D721Med (cell line): ENCODE data around the gene NLE1.
"Not testable (repeated sequence)": the region's sequence is repeated elsewhere in the genome, so short reads cannot be mapped to it uniquely, and the experiment has no call there.

Experiments
- DNase-seq: peaks from one replicate; pipeline ENCODE4 v3.0.0; 2011; ENCODE audit warnings: low spot score; ENCODE audit not compliant: insufficient read length
- FAIRE-seq: peaks from 2 replicates; lab custom pipeline; 2011; peaks lifted over from hg19 to GRCh38; lab: Jason Lieb, UNC
- CTCF ChIP-seq: IDR thresholded peaks from 2 replicates; pipeline ENCODE4 v1.5.1; 2012; ENCODE audit warnings: mild to moderate bottlenecking, control low read depth; ENCODE audit not compliant: insufficient read depth; ENCODE audit errors: missing control alignments

NLE1 gene

GRCh38 chr17:35161281-35161761, 19.2 kb upstream of the NLE1 start:
- DNase-seq: no peak
- FAIRE-seq: no peak
- TF ChIP-seq CTCF: no peak

GRCh38 chr17:35160354-35161201, 18.5 kb upstream of the NLE1 start:
- FAIRE-seq (no peak), DNase-seq (no peak)
- no peak for TF ChIP-seq CTCF

GRCh38 chr17:35159940-35160339, 17.8 kb upstream of the NLE1 start:
- FAIRE-seq (no peak), DNase-seq (no peak)
- TF ChIP-seq CTCF: no peak

GRCh38 chr17:35155246-35155645, 13.1 kb upstream of the NLE1 start:
- DNase-seq (no peak), FAIRE-seq (no peak)
- no peak for TF ChIP-seq CTCF

- TF ChIP-seq CTCF: no peak
- DNase-seq (no peak), FAIRE-seq (no peak)
Measured at GRCh38 chr17:35154196-35155165, 12.4 kb upstream of the NLE1 start.

- FAIRE-seq (no peak), DNase-seq (no peak)
- TF ChIP-seq CTCF: no peak
Measured at GRCh38 chr17:35152421-35153140, 10.5 kb upstream of the NLE1 start.

- DNase-seq, FAIRE-seq: not testable (repeated sequence)
Measured at GRCh38 chr17:35151080-35151479, 9.0 kb upstream of the NLE1 start.
